Measurements from ENCODE around the gene PRR16. TPM values are rescaled to one million over a fixed set of nuclear protein-coding genes. Genes with fewer than 3 reads are reported as not detected.

The PRR16 gene
- total and polyA plus RNA-seq, 2 of the 13 experiments (the other 11 are each of a cell fraction or from before 2014, with no cell fraction given) = not detected

DNA sequence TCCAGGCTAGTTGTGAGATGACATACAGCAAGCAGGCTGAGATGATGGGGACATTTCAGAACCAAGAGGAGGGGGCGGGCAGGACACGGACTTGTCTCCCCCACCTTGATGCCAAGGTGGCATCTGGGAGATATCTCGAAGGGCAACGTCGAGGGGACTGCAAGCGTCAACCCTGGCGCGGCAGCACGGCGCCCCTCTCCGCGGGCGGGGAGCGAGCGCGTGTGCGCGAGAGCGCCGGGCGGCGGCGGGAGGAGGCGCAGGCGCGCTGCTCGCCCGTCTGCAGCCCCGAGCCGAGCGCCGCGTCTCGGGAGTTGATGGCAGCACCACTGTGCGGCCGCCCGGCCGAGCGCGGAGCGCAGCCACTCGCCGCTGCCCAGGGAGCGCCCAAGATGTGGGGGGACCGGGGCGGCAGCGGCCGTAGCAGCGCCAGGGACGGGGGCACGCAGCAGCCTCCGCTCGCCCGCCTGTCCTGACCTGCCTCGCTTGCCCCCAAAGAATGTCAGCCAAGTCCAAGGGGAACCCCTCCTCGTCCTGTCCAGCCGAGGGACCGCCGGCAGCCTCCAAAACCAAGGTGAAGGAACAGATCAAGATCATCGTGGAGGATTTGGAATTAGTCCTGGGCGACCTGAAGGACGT is at the start of gene PRR16 (continued):
- TF ChIP-seq, protein P1, sequence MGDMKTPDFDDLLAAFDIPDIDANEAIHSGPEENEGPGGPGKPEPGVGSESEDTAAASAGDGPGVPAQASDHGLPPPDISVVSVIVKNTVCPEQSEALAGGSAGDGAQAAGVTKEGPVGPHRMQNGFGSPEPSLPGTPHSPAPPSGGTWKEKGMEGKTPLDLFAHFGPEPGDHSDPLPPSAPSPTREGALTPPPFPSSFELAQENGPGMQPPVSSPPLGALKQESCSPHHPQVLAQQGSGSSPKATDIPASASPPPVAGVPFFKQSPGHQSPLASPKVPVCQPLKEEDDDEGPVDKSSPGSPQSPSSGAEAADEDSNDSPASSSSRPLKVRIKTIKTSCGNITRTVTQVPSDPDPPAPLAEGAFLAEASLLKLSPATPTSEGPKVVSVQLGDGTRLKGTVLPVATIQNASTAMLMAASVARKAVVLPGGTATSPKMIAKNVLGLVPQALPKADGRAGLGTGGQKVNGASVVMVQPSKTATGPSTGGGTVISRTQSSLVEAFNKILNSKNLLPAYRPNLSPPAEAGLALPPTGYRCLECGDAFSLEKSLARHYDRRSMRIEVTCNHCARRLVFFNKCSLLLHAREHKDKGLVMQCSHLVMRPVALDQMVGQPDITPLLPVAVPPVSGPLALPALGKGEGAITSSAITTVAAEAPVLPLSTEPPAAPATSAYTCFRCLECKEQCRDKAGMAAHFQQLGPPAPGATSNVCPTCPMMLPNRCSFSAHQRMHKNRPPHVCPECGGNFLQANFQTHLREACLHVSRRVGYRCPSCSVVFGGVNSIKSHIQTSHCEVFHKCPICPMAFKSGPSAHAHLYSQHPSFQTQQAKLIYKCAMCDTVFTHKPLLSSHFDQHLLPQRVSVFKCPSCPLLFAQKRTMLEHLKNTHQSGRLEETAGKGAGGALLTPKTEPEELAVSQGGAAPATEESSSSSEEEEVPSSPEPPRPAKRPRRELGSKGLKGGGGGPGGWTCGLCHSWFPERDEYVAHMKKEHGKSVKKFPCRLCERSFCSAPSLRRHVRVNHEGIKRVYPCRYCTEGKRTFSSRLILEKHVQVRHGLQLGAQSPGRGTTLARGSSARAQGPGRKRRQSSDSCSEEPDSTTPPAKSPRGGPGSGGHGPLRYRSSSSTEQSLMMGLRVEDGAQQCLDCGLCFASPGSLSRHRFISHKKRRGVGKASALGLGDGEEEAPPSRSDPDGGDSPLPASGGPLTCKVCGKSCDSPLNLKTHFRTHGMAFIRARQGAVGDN (CRISPR knock-in tag; IDR thresholded peaks at IDR 0.05) = peak; percentile 56
- TF ChIP-seq CENPT (CRISPR knock-in tag; IDR thresholded peaks at IDR 0.05; ENCODE audit: low read depth) = no peak
- TF ChIP-seq, protein P2, sequence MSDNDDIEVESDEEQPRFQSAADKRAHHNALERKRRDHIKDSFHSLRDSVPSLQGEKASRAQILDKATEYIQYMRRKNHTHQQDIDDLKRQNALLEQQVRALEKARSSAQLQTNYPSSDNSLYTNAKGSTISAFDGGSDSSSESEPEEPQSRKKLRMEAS (IDR thresholded peaks at IDR 0.05) = peak; percentile 74
- TF ChIP-seq, protein P3, sequence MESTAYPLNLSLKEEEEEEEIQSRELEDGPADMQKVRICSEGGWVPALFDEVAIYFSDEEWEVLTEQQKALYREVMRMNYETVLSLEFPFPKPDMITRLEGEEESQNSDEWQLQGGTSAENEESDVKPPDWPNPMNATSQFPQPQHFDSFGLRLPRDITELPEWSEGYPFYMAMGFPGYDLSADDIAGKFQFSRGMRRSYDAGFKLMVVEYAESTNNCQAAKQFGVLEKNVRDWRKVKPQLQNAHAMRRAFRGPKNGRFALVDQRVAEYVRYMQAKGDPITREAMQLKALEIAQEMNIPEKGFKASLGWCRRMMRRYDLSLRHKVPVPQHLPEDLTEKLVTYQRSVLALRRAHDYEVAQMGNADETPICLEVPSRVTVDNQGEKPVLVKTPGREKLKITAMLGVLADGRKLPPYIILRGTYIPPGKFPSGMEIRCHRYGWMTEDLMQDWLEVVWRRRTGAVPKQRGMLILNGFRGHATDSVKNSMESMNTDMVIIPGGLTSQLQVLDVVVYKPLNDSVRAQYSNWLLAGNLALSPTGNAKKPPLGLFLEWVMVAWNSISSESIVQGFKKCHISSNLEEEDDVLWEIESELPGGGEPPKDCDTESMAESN (CRISPR knock-in tag; conservative IDR thresholded peaks at IDR 0.05) = 0 out of 2 replicates have a peak, but pooled peaks have one; percentile 46
- TF ChIP-seq ZSCAN21 (CRISPR knock-in tag; IDR thresholded peaks at IDR 0.05; ENCODE audit: borderline replicate concordance) = 0 out of 2 replicates have a peak, but pooled peaks have one; percentile 26
- peak; percentile 29; the same call in 1 of the 2 replicates for TF ChIP-seq SP4 (CRISPR knock-in tag; IDR thresholded peaks at IDR 0.05)
- TF ChIP-seq GABPB1 (CRISPR knock-in tag; IDR thresholded peaks at IDR 0.05) = 0 out of 2 replicates have a peak, but pooled peaks have one; percentile 31
- TF ChIP-seq, protein P4, sequence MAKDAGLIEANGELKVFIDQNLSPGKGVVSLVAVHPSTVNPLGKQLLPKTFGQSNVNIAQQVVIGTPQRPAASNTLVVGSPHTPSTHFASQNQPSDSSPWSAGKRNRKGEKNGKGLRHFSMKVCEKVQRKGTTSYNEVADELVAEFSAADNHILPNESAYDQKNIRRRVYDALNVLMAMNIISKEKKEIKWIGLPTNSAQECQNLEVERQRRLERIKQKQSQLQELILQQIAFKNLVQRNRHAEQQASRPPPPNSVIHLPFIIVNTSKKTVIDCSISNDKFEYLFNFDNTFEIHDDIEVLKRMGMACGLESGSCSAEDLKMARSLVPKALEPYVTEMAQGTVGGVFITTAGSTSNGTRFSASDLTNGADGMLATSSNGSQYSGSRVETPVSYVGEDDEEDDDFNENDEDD (CRISPR knock-in tag; IDR thresholded peaks at IDR 0.05; ENCODE audit: borderline replicate concordance) = peak; percentile 78; the same call in 1 of the 2 replicates
- no peak for TF ChIP-seq NFIC (IDR thresholded peaks at IDR 0.05; ENCODE audit: low read length)
- TF ChIP-seq BORCS8-MEF2B (CRISPR knock-in tag; IDR thresholded peaks at IDR 0.05) = 0 out of 2 replicates have a peak, but pooled peaks have one; percentile 36
- TF ChIP-seq ZNF451 (CRISPR knock-in tag; IDR thresholded peaks at IDR 0.05) = peak; percentile 43; the same call in 1 of the 2 replicates
- TF ChIP-seq ATF7-NPFF (CRISPR knock-in tag; IDR thresholded peaks at IDR 0.05; ENCODE audit: low read depth) = peak; percentile 65; the same call in 1 of the 2 replicates
- TF ChIP-seq YY1 (IDR thresholded peaks at IDR 0.05; ENCODE audit: insufficient read depth, insufficient replicate concordance, low read depth, low read length) = no peak
- TF ChIP-seq ZNF547 (CRISPR knock-in tag; IDR thresholded peaks at IDR 0.05) = peak; percentile 27; the same call in 1 of the 2 replicates
- TF ChIP-seq, protein P5, sequence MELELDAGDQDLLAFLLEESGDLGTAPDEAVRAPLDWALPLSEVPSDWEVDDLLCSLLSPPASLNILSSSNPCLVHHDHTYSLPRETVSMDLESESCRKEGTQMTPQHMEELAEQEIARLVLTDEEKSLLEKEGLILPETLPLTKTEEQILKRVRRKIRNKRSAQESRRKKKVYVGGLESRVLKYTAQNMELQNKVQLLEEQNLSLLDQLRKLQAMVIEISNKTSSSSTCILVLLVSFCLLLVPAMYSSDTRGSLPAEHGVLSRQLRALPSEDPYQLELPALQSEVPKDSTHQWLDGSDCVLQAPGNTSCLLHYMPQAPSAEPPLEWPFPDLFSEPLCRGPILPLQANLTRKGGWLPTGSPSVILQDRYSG (CRISPR knock-in tag; IDR thresholded peaks at IDR 0.05) = 0 out of 2 replicates have a peak, but pooled peaks have one; percentile 38
- TF ChIP-seq ZNF441 (CRISPR knock-in tag; IDR thresholded peaks at IDR 0.05; ENCODE audit: borderline replicate concordance) = 0 out of 2 replicates have a peak, but pooled peaks have one; percentile 34
- peak; percentile 25; the same call in 1 of the 2 replicates for TF ChIP-seq SPEN (CRISPR knock-in tag; IDR thresholded peaks at IDR 0.05; ENCODE audit: low read depth)
- TF ChIP-seq RFXAP (CRISPR knock-in tag; IDR thresholded peaks at IDR 0.05; ENCODE audit: borderline replicate concordance) = 0 out of 2 replicates have a peak, but pooled peaks have one; percentile 32
- TF ChIP-seq XRCC5 (optimal IDR thresholded peaks at IDR 0.05; ENCODE audit: low read length) = peak; percentile 23
